OCI-LY1 (cell line): Measurements from ENCODE around the gene SCN1B.

Experiments used
- H2AFZ ChIP-seq: fragments of 200-600 bp; sonication (generic), shearing (Covaris generic); 2 replicates; pipeline ENCODE4 v1.6.0; 2014; ENCODE audit warnings: antibody characterized with exemption, mild to moderate bottlenecking, low read length
- H3F3A ChIP-seq: fragments of 200-600 bp; sonication (generic), shearing (Covaris generic); 2 replicates; pipeline ENCODE4 v1.6.0; 2014; ENCODE audit warnings: mild to moderate bottlenecking, antibody characterized with exemption, low read length, moderate library complexity; ENCODE audit not compliant: insufficient read depth
- H3K27ac ChIP-seq: fragments of 200-600 bp; sonication (generic); 2 replicates; pipeline ENCODE4 v1.5.1; 2014; ENCODE audit warnings: low read length, mixed run types, mild to moderate bottlenecking, low read depth; ENCODE audit not compliant: poor library complexity, severe bottlenecking
- H3K27me3 ChIP-seq: fragments of 200-600 bp; sonication (generic); 2 replicates; pipeline ENCODE4 v1.6.0; 2014; ENCODE audit warnings: antibody characterized with exemption, mild to moderate bottlenecking, low read length, moderate library complexity; ENCODE audit not compliant: insufficient read depth
- H3K36me3 ChIP-seq: fragments of 200-600 bp; sonication (generic); 2 replicates; pipeline ENCODE4 v1.6.1; 2014; ENCODE audit warnings: mild to moderate bottlenecking, antibody characterized with exemption, low read length, moderate library complexity, mixed read lengths; ENCODE audit not compliant: insufficient read depth
- H3K4me1 ChIP-seq: fragments of 200-600 bp; sonication (generic); 2 replicates; pipeline ENCODE4 v1.5.1; 2014; ENCODE audit warnings: mild to moderate bottlenecking, low read length, moderate library complexity; ENCODE audit not compliant: insufficient read depth, severe bottlenecking
- H3K4me2 ChIP-seq: fragments of 200-600 bp; sonication (generic), shearing (Covaris generic); 2 replicates; pipeline ENCODE4 v1.6.1; 2014; ENCODE audit warnings: low read length
- H3K4me3 ChIP-seq: fragments of 200-600 bp; sonication (generic); 2 replicates; pipeline ENCODE4 v1.5.1; 2014; ENCODE audit warnings: low read length, low read depth, mild to moderate bottlenecking, mixed read lengths; ENCODE audit not compliant: poor library complexity, severe bottlenecking
- H3K79me2 ChIP-seq: fragments of 200-600 bp; shearing (Covaris generic); 2 replicates; pipeline ENCODE4 v1.6.1; 2016; ENCODE audit warnings: mixed run types, low read length, mixed read lengths; ENCODE audit not compliant: insufficient read depth
- H3K9ac ChIP-seq: fragments of 200-600 bp; sonication (generic), shearing (Covaris generic); 2 replicates; pipeline ENCODE4 v1.6.1; 2014; ENCODE audit warnings: mild to moderate bottlenecking, low read length, mixed read lengths
- H3K9me2 ChIP-seq: fragments of 200-600 bp; sonication (generic), shearing (Covaris generic); 2 replicates; pipeline ENCODE4 v1.6.1; 2014; ENCODE audit warnings: low read depth, mild to moderate bottlenecking, low read length, mixed read lengths
- H3K9me3 ChIP-seq: fragments of 200-600 bp; shearing (Covaris generic); 2 replicates; pipeline ENCODE4 v1.6.1; 2014; ENCODE audit warnings: low read length, mixed read lengths
- H4K20me1 ChIP-seq: fragments of 200-600 bp; sonication (generic), shearing (Covaris generic); 2 replicates; pipeline ENCODE4 v1.6.0; 2016; ENCODE audit warnings: mild to moderate bottlenecking, low read length; ENCODE audit not compliant: insufficient read depth
- EZH2 ChIP-seq: fragments of 200-600 bp; sonication (generic), shearing (Covaris generic); IDR thresholded peaks from 2 replicates; pipeline ENCODE4 v1.8.0; 2017; ENCODE audit warnings: borderline replicate concordance, mixed run types, mild to moderate bottlenecking, antibody characterized with exemption, low read length, moderate library complexity, mixed read lengths
- TF ChIP-seq, protein P1 (sequence below): fragments of 200-600 bp; sonication (generic), shearing (Covaris generic); IDR thresholded peaks from 2 replicates; pipeline ENCODE4 v1.5.1; 2017; ENCODE audit warnings: mild to moderate bottlenecking, antibody characterized with exemption, low read length, moderate library complexity, mixed read lengths

The SCN1B gene

GRCh38 chr19:35042954-35043604 lies 12.8 kb downstream of the SCN1B start:
- H3K4me3 ChIP-seq: no peak overlapping the region
- no peaks in the 10 kb centered on the region for H3K79me2 ChIP-seq
- no peaks in the 10 kb centered on the region for H3K9me2 ChIP-seq
- no peaks in the 10 kb centered on the region for H3K9me3 ChIP-seq
- no peak overlapping the region for H3K9ac ChIP-seq
- H2AFZ ChIP-seq: no peak overlapping the region
- peaks cover 2% of the 10 kb centered on the region for H3K4me1 ChIP-seq
- no peaks in the 10 kb centered on the region; the same call in 1 of the 2 replicates for H3K27me3 ChIP-seq
- no peak overlapping the region for H3K27ac ChIP-seq
- no peaks in the 10 kb centered on the region for H3K36me3 ChIP-seq
- no peak overlapping the region for H3K4me2 ChIP-seq
- no peaks in the 10 kb centered on the region for H3F3A ChIP-seq
- H4K20me1 ChIP-seq: no peaks in the 10 kb centered on the region
- TF ChIP-seq, protein P1, sequence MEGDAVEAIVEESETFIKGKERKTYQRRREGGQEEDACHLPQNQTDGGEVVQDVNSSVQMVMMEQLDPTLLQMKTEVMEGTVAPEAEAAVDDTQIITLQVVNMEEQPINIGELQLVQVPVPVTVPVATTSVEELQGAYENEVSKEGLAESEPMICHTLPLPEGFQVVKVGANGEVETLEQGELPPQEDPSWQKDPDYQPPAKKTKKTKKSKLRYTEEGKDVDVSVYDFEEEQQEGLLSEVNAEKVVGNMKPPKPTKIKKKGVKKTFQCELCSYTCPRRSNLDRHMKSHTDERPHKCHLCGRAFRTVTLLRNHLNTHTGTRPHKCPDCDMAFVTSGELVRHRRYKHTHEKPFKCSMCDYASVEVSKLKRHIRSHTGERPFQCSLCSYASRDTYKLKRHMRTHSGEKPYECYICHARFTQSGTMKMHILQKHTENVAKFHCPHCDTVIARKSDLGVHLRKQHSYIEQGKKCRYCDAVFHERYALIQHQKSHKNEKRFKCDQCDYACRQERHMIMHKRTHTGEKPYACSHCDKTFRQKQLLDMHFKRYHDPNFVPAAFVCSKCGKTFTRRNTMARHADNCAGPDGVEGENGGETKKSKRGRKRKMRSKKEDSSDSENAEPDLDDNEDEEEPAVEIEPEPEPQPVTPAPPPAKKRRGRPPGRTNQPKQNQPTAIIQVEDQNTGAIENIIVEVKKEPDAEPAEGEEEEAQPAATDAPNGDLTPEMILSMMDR: no peak

- H3K79me2 ChIP-seq: no peaks in the 10 kb centered on the region
- no peaks in the 10 kb centered on the region for H3F3A ChIP-seq
- H3K9me3 ChIP-seq: no peaks in the 10 kb centered on the region
- no peaks in the 10 kb centered on the region for H3K4me1 ChIP-seq
- H3K9ac ChIP-seq: no peak overlapping the region
- no peak overlapping the region for H2AFZ ChIP-seq
- TF ChIP-seq, protein P1: no peak
- no peak for TF ChIP-seq EZH2
- no peaks in the 10 kb centered on the region for H3K9me2 ChIP-seq
- H4K20me1 ChIP-seq: no peaks in the 10 kb centered on the region
- no peak overlapping the region for H3K4me2 ChIP-seq
- H3K36me3 ChIP-seq: no peaks in the 10 kb centered on the region
- H3K4me3 ChIP-seq: no peak overlapping the region
- H3K27me3 ChIP-seq: no peaks in the 10 kb centered on the region; the same call in 1 of the 2 replicates
- H3K27ac ChIP-seq: no peak overlapping the region
These were observed 13.6 kb downstream of the SCN1B start for GRCh38 chr19:35043906-35044305.

- H3F3A ChIP-seq: no peaks in the 10 kb centered on the region
- no peak overlapping the region for H3K4me2 ChIP-seq
- H3K36me3 ChIP-seq: no peaks in the 10 kb centered on the region
- no peak overlapping the region for H2AFZ ChIP-seq
- H3K27me3 ChIP-seq: no peaks in the 10 kb centered on the region; the same call in 1 of the 2 replicates
- H3K9me3 ChIP-seq: no peaks in the 10 kb centered on the region
- TF ChIP-seq, protein P1: peak; percentile 95
- TF ChIP-seq EZH2: no peak
- no peaks in the 10 kb centered on the region for H4K20me1 ChIP-seq
- H3K9ac ChIP-seq: no peak overlapping the region
- H3K9me2 ChIP-seq: no peaks in the 10 kb centered on the region
- H3K4me1 ChIP-seq: no peaks in the 10 kb centered on the region
- no peaks in the 10 kb centered on the region for H3K79me2 ChIP-seq
- no peak overlapping the region for H3K4me3 ChIP-seq
- H3K27ac ChIP-seq: no peak overlapping the region
These were observed 14.2 kb downstream of the SCN1B start for GRCh38 chr19:35044317-35045117.
